ENCODE data around the gene CCDC6. TPM values are rescaled to one million over a fixed set of nuclear protein-coding genes. Genes with fewer than 3 reads are reported as not detected.

The CCDC6 gene
- total RNA-seq, 2 experiments from 2014 or later, result 9.5 to 25.4 TPM

DNA sequence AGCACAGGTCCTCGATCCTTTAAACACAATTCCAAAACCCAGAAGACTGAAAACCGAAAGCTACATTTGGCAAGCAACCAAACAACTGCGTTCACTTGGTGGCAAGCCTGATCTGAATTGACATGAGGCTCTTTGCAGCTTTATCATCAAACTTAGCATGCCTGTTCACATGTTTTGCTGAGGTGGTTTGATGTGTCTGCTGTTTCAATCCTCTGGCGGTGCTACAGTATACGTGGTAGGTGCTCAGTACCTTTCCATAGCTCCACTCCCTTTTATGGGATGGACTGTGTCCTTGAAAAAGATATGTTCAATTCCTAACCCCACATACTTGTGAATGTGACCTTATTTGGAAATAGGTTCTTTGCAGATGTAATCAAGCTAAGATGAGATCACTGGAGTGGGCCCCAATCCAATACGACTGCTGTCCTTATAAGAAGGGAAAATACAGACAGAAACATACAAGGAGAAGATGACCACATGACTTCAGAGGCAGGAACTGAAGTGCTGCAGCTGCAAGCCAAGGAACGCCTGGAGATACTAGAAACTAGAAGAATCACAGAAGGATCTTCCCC lies 33.4 kb downstream of the CCDC6 start:
- Histone ChIP-seq H3K36me3 (ENCODE audit: insufficient read depth, low read length) (no peaks in the 10 kb centered on the region), H3K4me2 (ENCODE audit: low read length) (peak overlapping the region; percentile 14; the same call in 1 of the 2 replicates), H2AFZ (ENCODE audit: low read length) (no peak overlapping the region), H3K27ac (ENCODE audit: low read depth, low read length, poor library complexity, severe bottlenecking) (no peak overlapping the region), H3K4me1 (ENCODE audit: insufficient read depth, low read length, poor library complexity, severe bottlenecking) (peaks cover 48% of the 10 kb centered on the region), H3K4me3 (ENCODE audit: low read depth, low read length, poor library complexity, severe bottlenecking) (no peak overlapping the region), H4K20me1 (ENCODE audit: insufficient read depth, low read length) (peaks cover 57% of the 10 kb centered on the region), H3K79me2 (ENCODE audit: insufficient read depth, low read depth, low read length) (peaks cover 53% of the 10 kb centered on the region), H3K9me3 (ENCODE audit: low read length) (no peaks in the 10 kb centered on the region), H3K9me2 (ENCODE audit: insufficient read depth, low read length) (no peaks in the 10 kb centered on the region)
- CTCF ChIA-PET (ENCODE audit: unreplicated experiment), result no interaction called here
- no TSS peak for BruUV-seq (replicated peaks)
- POLR2A ChIA-PET, result interaction anchor here (0.6 to 1.1 kb wide), 5 partner anchors 9 to 186 kb away, joined by 3 to 5 read pairs (median 3); no protein-coding TSS in a partner anchor
- TF ChIP-seq, protein P1, sequence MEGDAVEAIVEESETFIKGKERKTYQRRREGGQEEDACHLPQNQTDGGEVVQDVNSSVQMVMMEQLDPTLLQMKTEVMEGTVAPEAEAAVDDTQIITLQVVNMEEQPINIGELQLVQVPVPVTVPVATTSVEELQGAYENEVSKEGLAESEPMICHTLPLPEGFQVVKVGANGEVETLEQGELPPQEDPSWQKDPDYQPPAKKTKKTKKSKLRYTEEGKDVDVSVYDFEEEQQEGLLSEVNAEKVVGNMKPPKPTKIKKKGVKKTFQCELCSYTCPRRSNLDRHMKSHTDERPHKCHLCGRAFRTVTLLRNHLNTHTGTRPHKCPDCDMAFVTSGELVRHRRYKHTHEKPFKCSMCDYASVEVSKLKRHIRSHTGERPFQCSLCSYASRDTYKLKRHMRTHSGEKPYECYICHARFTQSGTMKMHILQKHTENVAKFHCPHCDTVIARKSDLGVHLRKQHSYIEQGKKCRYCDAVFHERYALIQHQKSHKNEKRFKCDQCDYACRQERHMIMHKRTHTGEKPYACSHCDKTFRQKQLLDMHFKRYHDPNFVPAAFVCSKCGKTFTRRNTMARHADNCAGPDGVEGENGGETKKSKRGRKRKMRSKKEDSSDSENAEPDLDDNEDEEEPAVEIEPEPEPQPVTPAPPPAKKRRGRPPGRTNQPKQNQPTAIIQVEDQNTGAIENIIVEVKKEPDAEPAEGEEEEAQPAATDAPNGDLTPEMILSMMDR (conservative IDR thresholded peaks at IDR 0.05; ENCODE audit: low read length), result no peak
- TF ChIP-seq EZH2phosphoT487 (IDR thresholded peaks at IDR 0.05; ENCODE audit: borderline replicate concordance, low read depth, low read length), result no peak
- intact Hi-C loops (cut with micrococcal nuclease; ENCODE audit: unreplicated experiment), result no loop called here
- DNase-seq (ENCODE audit: low spot score), result no peak

DNA sequence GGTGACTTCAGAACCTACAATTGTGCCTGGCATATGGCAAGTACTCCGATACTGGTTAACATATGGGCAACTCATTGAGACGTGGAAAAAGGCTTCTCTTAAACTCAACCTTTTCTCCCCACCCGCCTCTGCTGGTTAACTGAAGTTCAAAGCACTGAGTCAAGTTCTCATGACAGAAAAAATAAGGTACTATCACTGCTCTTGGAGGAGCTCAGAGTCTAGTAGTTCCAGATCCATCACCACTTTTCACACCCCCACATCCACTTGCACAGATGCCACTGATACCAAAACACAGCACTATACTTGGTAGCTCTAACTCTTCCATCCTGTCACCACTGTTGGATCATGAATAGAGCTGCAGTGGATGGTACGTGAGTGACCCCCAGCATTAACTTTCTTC lies 36.2 kb downstream of the CCDC6 start:
- Histone ChIP-seq H3K4me1 (ENCODE audit: insufficient read depth, low read length, poor library complexity, severe bottlenecking) (peaks cover 25% of the 10 kb centered on the region), H3K36me3 (ENCODE audit: insufficient read depth, low read length) (no peaks in the 10 kb centered on the region), H3K27ac (ENCODE audit: low read depth, low read length, poor library complexity, severe bottlenecking) (no peak overlapping the region), H3K4me3 (ENCODE audit: low read depth, low read length, poor library complexity, severe bottlenecking) (no peak overlapping the region), H3K4me2 (ENCODE audit: low read length) (no peak overlapping the region), H2AFZ (ENCODE audit: low read length) (no peak overlapping the region), H4K20me1 (ENCODE audit: insufficient read depth, low read length) (peaks cover 47% of the 10 kb centered on the region), H3K79me2 (ENCODE audit: insufficient read depth, low read depth, low read length) (peaks cover 33% of the 10 kb centered on the region; the same call in 1 of the 2 replicates), H3K9me2 (ENCODE audit: insufficient read depth, low read length) (no peaks in the 10 kb centered on the region), H3K9me3 (ENCODE audit: low read length) (no peaks in the 10 kb centered on the region)
- no peak for TF ChIP-seq EZH2phosphoT487 (IDR thresholded peaks at IDR 0.05; ENCODE audit: borderline replicate concordance, low read depth, low read length)
- TF ChIP-seq, protein P1 (conservative IDR thresholded peaks at IDR 0.05; ENCODE audit: low read length), result no peak
- intact Hi-C loops (cut with micrococcal nuclease; ENCODE audit: unreplicated experiment), result no loop called here
- DNase-seq (ENCODE audit: low spot score), result no peak
- ChIA-PET CTCF (ENCODE audit: unreplicated experiment) (no interaction called here), POLR2A (interaction anchor here (0.9 to 2.1 kb wide), 3 partner anchors 18 to 467 kb away, joined by 3 to 6 read pairs (median 3); no protein-coding TSS in a partner anchor)
- no TSS peak for BruUV-seq (replicated peaks)

DNA sequence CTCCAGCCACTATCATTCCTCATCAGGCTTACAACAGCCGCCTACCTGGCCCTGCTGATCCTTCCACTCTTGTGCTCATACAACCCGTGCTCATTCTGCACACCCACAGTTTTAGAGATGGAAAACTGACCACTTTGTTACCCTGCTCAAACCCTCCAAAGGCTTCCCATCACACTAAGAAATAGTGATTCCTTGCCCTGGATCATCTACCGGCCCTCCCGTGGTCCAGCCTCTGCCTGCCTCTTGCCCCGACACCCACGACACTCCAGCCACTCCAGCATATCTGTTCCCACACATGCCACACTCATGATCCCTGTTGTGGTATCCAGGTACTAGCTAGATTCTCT lies 36.8 kb downstream of the CCDC6 start:
- Histone ChIP-seq H3K79me2 (ENCODE audit: insufficient read depth, low read depth, low read length) (peaks cover 37% of the 10 kb centered on the region; the same call in 1 of the 2 replicates), H3K9me3 (ENCODE audit: low read length) (no peaks in the 10 kb centered on the region), H3K4me1 (ENCODE audit: insufficient read depth, low read length, poor library complexity, severe bottlenecking) (peaks cover 29% of the 10 kb centered on the region), H3K4me3 (ENCODE audit: low read depth, low read length, poor library complexity, severe bottlenecking) (no peak overlapping the region), H3K27ac (ENCODE audit: low read depth, low read length, poor library complexity, severe bottlenecking) (no peak overlapping the region), H4K20me1 (ENCODE audit: insufficient read depth, low read length) (peaks cover 47% of the 10 kb centered on the region), H3K36me3 (ENCODE audit: insufficient read depth, low read length) (no peaks in the 10 kb centered on the region), H3K4me2 (ENCODE audit: low read length) (no peak overlapping the region), H2AFZ (ENCODE audit: low read length) (no peak overlapping the region), H3K9me2 (ENCODE audit: insufficient read depth, low read length) (no peaks in the 10 kb centered on the region)
- no TSS peak for BruUV-seq (replicated peaks)
- ChIA-PET POLR2A (interaction anchor here (2.1 kb wide), 1 partner anchor 17 kb away, joined by 6 read pairs; no protein-coding TSS in a partner anchor), CTCF (ENCODE audit: unreplicated experiment) (no interaction called here)
- no peak for TF ChIP-seq EZH2phosphoT487 (IDR thresholded peaks at IDR 0.05; ENCODE audit: borderline replicate concordance, low read depth, low read length)
- TF ChIP-seq, protein P1 (conservative IDR thresholded peaks at IDR 0.05; ENCODE audit: low read length), result no peak
- intact Hi-C loops (cut with micrococcal nuclease; ENCODE audit: unreplicated experiment), result loop anchor here (10.0 kb wide), 1 partner anchor 225 kb away; no protein-coding TSS in a partner anchor
- DNase-seq (ENCODE audit: low spot score), result no peak

Measured in OCI-LY7 (cell line).